GM12874 (cell line): Measurements from ENCODE around the gene GALM.

Source experiments
- CTCF ChIP-seq: IDR thresholded peaks from 2 replicates; pipeline ENCODE4 v1.5.1; 2011; ENCODE audit warnings: low read depth, mild to moderate bottlenecking, control low read depth, low read length, moderate library complexity; ENCODE audit not compliant: insufficient read depth

The GALM gene

GRCh38 chr2:38775921-38776225 lies 110.0 kb downstream of the GALM start:
- no peak for TF ChIP-seq CTCF

- TF ChIP-seq CTCF, result no peak
Observed at GRCh38 chr2:38776531-38776930, 110.6 kb downstream of the GALM start.

GRCh38 chr2:38778687-38779082 lies 112.8 kb downstream of the GALM start:
- TF ChIP-seq CTCF, result no peak

GRCh38 chr2:38783586-38783985 lies 117.7 kb downstream of the GALM start:
- TF ChIP-seq CTCF, result no peak
